ENCODE results near the gene TBX2. TPM values are rescaled to one million over a fixed set of nuclear protein-coding genes. Genes with fewer than 3 reads are reported as not detected.

The TBX2 gene
- total and polyA plus RNA-seq, 2 of the 13 experiments (the other 11 are each of a cell fraction or from before 2014, with no cell fraction given): 2.8 to 15.3 TPM

DNA sequence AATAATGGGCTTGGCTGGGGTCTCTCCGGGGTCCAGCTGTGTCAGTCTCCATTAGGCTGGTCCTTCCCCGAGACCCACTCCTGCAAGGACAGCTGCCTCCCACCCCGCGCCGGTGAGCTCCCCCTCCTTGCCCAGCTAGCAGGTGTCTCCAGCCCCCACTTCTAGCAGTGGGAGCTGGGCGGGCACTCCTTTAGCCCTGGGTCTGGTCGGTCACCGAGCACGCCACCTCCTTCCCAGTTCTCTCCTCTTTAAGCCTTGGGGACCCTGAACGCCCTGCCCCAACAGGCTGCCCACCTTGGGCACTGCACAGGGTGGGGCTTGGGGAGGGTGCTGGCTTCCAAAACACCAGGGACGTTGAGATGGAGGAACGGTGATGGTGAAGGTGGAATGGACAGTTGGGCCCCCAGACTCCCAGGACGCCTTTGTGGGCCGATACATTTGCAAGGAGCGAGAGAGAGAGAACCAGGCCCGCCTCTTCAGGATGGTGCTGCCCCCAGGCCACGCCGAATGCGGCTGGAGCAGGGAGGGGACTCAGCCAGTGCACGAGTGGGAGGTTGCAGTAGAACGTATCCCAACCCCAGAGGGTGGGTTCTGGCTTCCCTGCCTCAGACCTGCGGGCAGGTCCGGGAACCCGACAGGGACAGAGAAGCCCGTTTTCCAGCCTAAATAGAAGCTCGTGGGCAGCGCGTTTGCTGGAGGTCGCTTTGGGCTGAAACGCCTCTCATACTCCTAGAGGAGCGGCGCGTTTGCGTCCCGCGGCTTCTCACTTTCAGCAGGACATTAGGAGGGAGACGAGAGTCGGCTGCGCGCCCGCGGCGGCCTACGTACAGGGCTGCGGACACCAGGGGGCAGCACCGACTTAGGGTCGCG is 10.7 kb downstream of the TBX2 start (continued):
- TF ChIP-seq, protein P1, sequence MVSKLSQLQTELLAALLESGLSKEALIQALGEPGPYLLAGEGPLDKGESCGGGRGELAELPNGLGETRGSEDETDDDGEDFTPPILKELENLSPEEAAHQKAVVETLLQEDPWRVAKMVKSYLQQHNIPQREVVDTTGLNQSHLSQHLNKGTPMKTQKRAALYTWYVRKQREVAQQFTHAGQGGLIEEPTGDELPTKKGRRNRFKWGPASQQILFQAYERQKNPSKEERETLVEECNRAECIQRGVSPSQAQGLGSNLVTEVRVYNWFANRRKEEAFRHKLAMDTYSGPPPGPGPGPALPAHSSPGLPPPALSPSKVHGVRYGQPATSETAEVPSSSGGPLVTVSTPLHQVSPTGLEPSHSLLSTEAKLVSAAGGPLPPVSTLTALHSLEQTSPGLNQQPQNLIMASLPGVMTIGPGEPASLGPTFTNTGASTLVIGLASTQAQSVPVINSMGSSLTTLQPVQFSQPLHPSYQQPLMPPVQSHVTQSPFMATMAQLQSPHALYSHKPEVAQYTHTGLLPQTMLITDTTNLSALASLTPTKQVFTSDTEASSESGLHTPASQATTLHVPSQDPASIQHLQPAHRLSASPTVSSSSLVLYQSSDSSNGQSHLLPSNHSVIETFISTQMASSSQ (IDR thresholded peaks at IDR 0.05; ENCODE audit: low read depth): no peak
- TF ChIP-seq, protein P1 (CRISPR knock-in tag; IDR thresholded peaks at IDR 0.05; ENCODE audit: borderline replicate concordance): no peak
- TF ChIP-seq CENPX (CRISPR knock-in tag; IDR thresholded peaks at IDR 0.05): no peak
- no peak for TF ChIP-seq NR1H2 (CRISPR knock-in tag; IDR thresholded peaks at IDR 0.05; ENCODE audit: borderline replicate concordance, low read depth)
- TF ChIP-seq CTCF (CRISPR knock-in tag; IDR thresholded peaks at IDR 0.05): peak; percentile 33; the same call in 1 of the 2 replicates
- TF ChIP-seq ZNF878 (CRISPR knock-in tag; IDR thresholded peaks at IDR 0.05): no peak
- no peak for TF ChIP-seq HNRNPLL (IDR thresholded peaks at IDR 0.05; ENCODE audit: low read depth, low read length, poor library complexity, severe bottlenecking)
- TF ChIP-seq THYN1 (CRISPR knock-in tag; IDR thresholded peaks at IDR 0.05; ENCODE audit: borderline replicate concordance, low read depth): no peak
- TF ChIP-seq EZH2 (conservative IDR thresholded peaks at IDR 0.05; ENCODE audit: low read depth, low read length): no peak
- TF ChIP-seq MIER3 (CRISPR knock-in tag; IDR thresholded peaks at IDR 0.05; ENCODE audit: borderline replicate concordance): no peak
- 0 out of 2 replicates have a peak, but pooled peaks have one; percentile 5 for TF ChIP-seq ZNF687 (CRISPR knock-in tag; IDR thresholded peaks at IDR 0.05)
- no peak for TF ChIP-seq ZBTB26 (CRISPR knock-in tag; IDR thresholded peaks at IDR 0.05; ENCODE audit: borderline replicate concordance)
- no peak for TF ChIP-seq REL (CRISPR knock-in tag; conservative IDR thresholded peaks at IDR 0.05)
- TF ChIP-seq ZNF550 (CRISPR knock-in tag; IDR thresholded peaks at IDR 0.05; ENCODE audit: borderline replicate concordance): no peak
- no peak for TF ChIP-seq ZBTB3 (CRISPR knock-in tag; IDR thresholded peaks at IDR 0.05; ENCODE audit: borderline replicate concordance, low read depth)
- no peak for TF ChIP-seq ZNF652 (CRISPR knock-in tag; IDR thresholded peaks at IDR 0.05; ENCODE audit: borderline replicate concordance, low read depth)
